ACHN (cell line): ENCODE data around the gene PMEPA1.
A peak's percentile ranks its signal among the peaks of the same experiment; 100 is the strongest.

ENCODE experiments used
- DNase-seq: peaks from one replicate; pipeline ENCODE4 v3.0.0-alpha.2; 2015
- in situ Hi-C: cut with HindIII; loops from 2 replicates; pipeline ENCODE4 v1.10.0; 2017; ENCODE audit warnings: low sequenced_read_pairs, low pct_ligation_motif_present, low pct_unique_long_range_greater_than_20kb

Gene PMEPA1

DNA sequence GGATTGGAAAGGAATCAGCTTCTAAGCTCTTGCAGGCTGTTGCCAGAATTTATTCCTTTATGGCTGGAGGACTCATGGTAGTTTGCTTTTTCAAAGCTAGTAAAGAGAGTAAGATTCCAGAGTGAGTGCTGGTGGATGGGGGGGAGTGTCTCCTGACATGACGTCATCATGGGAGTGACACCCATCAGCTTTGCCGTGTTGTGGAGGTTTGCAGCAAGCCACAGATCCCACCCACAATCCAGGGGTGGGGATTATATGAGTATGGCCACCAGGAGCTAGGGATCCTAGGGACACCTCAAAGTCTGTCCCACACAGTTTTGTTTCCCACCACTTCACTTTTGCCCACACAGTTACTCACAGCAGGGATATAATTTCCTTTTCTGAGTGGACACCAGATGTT is 28.7 kb upstream of the PMEPA1 start:
- no peak for DNase-seq
- in situ Hi-C loops: no loop called here

DNA sequence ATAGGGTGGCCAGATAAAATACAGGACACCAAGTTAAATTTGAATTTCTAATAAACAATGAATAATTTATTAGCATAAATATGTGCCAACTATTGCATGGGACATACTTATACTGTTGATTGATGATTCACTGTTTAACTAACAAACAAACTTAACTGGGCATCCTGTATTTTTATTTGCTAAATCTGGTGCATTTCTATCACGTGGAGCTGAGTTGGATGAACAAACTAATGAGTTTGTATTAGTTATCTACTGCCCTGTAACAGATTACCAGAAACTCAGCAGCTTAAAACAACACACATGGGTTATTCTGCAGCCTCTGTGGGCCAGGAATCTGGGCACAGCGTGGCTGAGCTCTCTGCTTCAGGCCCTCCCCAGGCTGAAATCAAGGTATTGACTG is 28.2 kb upstream of the PMEPA1 start:
- DNase-seq: no peak
- in situ Hi-C loops: no loop called here

DNA sequence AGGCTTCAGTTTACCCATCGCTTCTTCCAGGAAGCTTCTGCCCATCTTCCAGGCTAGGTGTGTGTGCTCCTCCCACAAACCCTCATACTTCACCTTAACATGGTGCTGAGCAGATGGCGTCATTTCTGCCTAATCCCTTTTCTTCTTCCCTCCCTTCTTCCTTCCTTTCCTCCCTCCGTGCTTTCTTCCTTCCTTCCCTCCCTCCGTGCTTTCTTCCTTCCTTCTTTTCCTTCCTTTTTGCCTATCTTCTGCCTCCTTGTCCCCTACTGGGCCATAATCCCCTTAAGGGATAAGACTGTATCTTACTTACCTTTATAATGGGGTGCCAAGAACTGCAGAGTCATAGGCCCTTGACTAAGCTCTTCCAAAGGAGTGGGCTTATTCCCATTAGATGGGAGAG is 27.5 kb upstream of the PMEPA1 start:
- in situ Hi-C loops: no loop called here
- no peak for DNase-seq

DNA sequence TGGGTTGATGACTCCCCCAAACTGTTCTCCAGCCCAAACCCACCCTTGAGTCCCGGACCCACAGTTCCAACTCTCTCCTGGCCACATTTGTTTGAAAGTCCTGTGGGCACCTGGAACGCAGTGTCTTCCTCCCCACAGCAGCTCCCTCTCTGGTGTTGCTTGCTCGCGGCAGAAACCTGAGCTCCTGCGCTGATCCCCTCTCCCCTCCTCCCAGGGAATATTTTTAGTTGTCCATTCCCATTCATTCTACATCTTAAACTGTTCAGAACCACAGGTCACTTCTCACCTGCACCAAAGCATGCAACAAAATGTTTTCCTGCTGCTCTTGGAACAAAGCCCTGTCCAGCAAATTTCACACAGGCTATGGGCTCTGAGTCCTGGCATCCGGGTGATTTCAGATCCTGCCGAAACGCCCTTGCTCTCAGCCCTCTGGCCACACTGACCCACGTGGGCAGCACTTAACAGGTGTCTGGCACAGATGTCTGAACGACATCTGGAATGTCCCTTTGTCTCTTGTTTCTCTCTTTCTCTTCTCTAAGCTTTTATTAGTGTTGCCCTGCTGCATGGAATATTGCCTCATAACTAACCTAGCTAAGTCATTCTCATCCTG is 27.0 kb upstream of the PMEPA1 start:
- DNase-seq: no peak
- in situ Hi-C loops: no loop called here

DNA sequence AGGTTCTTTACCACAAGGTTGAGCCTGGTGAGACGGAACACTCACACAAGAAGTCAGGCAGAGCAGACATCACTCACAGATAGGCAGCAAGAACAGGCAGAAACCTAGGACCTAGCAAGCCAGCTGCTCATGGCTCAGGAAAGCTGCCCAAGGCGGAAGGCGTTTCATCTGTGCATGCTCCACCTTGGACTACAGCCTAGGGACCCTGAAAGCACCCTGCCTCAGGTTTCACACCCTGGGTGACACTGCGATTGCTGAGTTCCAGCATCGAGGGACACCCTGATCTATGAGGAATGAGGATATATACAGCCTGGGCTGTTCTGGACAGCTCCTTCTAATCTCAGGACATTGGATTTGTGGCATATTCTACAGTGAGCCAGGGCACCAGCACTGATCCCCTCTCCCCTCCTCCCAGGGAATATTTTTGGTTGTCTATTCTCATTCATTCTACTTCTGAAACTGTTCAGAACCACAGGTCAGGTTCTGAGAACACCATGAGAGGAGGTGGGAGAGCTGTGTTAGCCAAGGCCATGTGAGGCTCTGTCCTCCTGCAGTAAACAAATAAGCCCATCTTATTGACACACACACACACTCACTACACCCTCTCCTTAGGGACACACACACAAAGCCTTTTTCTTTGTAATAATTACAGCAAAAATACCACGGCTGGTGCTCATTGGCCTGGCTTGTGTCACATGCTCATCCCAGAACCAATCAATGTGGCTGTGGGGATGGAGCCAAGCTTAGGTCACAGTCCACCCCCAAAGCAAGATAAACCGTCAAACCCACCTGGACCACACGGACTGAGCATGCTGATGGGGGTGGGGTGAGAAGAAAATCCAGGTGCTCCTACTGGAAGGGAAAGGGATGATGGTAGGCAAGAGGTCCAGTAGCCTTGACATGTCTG is 26.3 kb upstream of the PMEPA1 start:
- in situ Hi-C loops: no loop called here
- DNase-seq: no peak

DNA sequence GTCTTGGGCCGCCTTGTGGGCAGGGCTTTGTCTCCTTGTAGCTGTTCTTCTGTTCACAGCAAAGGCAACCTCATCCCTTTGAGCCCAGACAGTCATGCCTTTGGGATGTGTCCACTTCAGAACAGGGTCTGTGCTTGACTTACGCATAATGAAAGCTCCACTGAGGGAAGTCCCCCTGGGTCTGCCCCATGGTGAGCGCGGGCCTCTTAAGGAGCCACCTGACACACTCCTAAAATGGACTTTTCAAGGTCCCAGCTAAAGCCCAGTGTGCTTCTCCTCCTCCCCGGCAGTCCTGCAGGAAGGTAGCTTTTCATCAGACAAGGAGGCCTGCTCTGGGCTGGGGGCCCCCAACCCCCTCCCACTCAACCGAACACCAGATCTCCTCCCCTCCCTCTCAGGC is 24.9 kb upstream of the PMEPA1 start:
- no peak for DNase-seq
- in situ Hi-C loops: no loop called here

DNA sequence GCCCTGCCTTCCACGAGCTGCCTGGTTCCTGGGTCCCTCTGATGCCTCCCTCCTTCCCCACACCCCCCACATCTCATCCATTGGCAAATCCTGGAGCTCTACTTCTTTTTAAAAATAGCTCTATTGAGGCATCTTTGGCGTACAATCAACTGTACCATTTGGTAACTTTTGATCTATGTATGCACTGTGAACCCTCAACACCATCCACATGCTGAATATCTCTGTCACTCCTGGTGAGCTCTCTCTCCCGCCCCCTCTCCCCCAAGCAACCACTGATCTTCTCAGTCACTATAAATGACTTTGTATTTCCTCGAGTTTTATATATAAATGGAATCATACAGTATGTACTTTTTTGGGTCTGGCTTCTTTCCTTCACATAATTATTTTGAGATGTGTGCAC is 22.4 kb upstream of the PMEPA1 start:
- DNase-seq: no peak
- in situ Hi-C loops: no loop called here

DNA sequence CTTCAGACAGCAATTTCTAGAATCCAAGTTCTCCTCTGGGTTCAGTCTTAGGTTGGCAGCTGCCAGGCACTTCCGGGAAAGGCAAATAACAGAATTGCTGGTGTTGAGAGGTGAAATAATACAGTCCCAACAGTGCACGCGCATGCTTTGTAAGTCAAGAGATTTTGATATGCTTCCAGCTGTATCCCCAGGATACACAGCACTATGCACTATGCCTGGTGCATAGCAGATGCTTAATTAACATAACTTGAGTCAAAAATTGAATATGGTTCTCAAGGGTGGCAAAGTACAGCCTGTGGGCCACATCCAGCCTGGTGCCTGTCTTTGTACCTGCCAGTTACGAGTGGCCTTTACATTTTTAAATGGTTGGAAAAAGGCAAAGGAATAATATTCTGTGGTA is 18.9 kb upstream of the PMEPA1 start:
- in situ Hi-C loops: no loop called here
- DNase-seq: no peak

DNA sequence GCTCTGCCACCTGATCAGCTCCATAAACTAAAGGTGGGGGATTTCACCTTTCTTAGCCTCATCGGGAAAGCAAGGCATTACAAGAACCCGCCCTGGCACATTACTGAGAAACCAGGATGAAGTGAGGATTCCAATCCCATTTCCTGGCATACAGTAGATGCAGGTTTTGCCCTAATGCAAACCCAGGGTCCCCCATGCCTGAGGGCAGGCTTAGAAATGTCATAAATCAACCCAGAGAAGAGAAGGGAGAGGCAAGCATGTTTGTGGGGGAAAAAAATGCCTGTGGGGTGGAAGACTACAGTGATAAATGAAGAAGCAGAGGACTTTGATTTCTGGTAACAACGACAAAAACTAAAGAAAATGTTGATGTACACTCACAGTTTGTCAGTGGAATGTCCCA is 18.0 kb upstream of the PMEPA1 start:
- in situ Hi-C loops: no loop called here
- DNase-seq: no peak

DNA sequence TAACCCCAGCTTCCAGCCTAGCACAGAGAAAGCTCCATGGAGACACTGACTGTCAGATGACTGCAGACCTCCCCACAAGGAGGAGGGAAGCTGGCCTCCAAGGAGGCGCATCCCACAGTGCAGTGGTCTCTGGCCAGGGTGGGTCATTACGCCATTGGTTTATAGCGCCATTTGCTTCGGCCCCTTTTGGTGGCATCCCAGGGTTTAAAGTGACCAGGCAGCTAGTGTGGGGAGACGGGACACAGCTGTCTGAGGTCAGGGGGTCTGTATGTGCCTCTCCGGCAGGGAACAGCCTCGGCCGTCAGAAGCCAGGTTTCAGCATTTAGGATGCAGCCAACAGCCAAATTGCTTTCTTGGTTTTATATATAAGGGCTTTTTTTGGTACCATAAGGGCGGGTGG is 15.8 kb upstream of the PMEPA1 start:
- in situ Hi-C loops: no loop called here
- no peak for DNase-seq

DNA sequence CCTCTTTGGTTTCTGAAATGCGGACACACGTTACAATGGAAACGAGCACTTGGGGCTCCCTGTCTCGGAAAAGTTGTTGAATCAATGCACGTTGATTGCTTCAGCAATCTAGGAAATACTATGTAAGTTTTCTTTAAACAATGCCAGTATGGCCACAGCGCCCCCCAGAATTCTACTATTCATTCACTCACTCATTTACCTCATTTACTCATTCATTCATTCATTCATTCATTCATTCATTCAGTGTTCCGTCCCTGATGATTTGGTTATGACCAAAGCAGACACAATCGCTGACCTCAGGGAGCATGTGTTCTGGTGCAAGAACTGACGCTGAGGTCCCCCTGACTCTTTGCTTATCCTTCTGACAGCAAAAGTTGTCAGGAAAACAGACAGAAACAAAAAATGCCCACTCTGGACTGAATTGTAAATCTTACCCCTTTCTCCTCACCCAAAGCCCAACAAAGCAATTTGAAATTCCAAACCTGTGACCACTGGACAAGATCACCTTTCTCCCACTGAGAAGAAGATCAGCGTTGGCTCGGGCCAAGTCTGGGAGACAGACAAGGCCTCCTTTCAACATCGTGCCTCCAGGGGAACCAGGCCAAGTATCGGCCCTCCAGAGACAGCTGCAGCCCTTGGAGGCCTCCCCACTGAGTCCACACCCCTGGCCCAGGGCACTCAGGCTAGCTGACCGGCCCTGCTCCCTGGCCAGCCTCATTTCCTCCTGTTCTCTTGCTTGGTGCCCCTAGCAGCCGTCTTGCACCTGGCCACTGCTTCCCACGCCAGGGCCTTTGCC is 15.0 kb upstream of the PMEPA1 start:
- in situ Hi-C loops: no loop called here
- DNase-seq: no peak

DNA sequence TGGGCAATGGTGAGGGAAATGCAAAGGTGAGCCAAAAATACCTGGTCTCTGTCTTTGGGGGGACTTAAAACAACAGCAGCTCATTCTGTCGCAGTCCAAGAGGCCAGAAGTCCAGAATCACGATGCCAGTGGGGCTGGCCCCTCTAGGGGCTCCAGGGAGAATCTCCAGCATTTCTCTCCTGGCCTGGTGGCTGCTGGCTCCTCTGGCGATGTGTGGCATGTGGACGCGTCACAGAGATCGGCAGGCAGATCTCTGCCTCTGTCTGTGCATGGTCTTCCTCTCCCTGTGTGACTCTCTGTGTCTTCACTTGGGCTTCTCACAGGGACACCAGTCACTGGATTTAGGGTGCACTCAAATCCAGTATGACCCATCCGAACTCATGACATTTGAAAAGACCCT is 14.0 kb upstream of the PMEPA1 start:
- no peak for DNase-seq
- in situ Hi-C loops: no loop called here

DNA sequence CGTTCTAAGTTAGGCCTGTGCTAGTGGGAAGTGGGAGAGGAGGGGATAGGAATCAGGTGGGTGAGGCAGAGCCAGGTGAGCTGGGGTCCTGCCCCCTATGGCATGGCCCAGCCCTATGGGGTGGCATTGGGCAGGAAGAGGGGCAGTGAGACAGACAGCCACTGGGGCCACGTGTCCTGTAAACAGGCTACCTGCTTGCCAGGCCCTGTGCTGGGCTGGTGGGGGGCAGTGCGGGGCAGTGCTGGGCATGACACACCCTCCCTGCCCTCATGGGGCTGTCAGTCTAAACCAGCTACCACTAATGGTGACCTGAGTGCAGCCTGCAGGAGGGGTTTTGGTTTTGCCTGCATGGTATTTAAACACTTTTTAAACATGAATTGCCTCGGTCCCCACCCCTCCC is 10.1 kb upstream of the PMEPA1 start:
- in situ Hi-C loops: no loop called here
- DNase-seq: no peak

DNA sequence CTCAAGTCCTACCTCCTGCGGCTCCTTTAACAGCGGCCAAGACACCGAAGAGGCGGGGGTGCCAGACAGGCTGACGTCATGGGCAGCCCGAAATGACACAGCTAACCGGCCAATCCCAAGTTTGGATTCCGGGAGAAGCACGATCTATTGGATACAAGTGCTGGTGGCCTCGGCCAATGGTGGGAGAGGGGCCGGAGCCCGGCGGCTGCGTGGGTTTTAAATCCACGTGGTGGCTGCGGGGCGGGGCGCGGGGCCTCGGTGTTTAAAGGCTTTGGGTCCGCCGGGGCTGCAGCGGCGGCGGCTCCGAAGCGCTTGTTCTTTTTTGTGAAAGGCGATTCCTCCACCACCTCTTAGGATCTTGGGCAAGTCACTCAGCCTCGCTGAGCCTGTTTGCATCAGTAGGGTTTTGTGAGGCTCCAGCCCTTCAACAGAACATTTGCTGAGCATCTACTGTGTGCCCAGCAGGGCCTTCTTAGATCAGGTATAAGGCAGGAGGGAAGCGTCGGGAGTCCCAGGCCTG is 8.7 kb upstream of the PMEPA1 start:
- in situ Hi-C loops: no loop called here

DNA sequence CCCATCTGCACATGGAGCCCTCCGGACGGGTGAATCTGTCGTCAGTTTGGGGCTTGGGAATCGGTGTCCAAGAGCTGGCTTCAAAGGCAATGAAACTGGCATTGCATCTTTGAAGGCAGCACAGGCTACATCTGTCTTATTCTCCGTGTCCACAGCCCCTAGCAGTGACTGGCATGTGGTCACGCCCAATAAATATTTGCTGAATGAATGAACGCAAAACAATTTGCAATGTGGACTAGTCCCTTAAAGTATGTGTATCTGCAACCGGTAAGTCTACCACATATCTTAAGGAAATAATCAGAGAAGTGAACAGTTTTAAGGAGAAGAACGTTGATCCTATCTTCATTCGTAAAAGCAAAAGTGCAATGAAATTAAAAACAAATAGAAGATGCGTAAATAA is 8.0 kb upstream of the PMEPA1 start:
- DNase-seq: peak; percentile 53
- in situ Hi-C loops: no loop called here

More for the DNA sequence above, 8.7 kb upstream of the PMEPA1 start:
- peak; percentile 96 for DNase-seq

DNA sequence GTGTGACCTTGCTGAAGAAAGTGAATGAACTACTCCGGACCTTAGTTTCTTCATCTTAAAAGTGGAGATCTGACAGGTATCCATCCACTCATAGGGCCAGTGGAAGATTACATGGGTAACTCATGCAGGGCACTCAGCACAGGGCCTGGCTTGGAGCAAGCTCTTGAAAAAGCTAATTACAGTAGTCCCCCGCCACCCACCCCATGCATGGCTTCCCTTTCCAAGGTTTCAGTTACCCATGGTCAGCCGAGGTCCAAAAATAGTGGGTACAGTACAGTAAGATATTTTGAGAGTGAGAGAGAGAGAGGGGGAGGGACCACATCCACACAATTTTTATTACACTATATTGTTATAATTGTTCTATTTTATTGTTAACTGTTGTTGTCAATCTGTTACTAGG is 7.1 kb upstream of the PMEPA1 start:
- no peak for DNase-seq
- in situ Hi-C loops: no loop called here

DNA sequence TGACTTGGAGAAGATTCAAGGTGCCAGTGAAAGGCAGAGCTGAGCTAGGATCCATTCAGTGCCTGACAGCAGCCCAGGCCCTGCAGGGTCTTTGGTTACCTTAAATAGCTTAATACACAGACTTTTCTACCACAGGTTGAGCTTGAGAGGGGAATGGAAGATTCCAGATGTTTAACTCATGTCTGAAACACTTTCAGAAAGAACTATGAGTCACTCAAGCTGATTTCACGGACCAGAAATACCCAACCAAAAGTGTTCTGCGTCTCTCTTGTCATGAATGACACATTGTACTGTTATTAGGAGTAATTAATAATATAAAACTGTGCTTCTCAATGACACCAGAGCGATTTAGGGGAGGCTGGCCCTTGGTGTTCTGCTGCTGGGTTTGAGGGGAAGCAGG is 6.4 kb upstream of the PMEPA1 start:
- DNase-seq: no peak
- in situ Hi-C loops: no loop called here

DNA sequence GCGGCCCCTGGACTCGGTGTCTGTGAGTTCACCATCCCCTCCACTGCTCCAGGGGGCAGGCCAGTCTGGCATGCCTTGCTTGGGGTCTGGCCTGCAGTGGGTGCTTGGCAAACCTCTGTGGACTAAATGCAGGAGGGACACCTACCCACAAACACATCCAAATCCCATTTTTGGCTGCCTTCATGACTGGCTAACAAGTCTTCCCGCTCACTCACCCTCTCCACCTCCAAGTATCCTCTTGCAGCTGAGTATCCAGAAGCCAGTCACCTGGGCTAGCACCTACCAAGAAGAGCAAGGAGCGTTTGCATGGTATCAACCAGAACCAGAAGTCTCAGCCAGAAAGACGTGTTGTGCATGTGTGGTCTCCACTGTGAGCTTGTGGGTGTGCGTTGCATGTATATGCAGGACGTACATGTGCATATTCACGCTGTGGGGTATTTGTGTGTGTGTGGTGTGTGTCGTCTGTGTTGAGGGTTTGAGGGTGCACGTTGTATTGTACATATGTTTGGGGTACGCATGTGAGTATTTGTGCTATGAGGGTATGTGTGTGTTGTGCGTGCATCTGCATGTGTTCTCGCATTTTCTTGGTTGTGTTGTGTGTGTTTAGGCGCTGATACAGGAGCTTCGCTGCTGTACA is 5.6 kb upstream of the PMEPA1 start:
- in situ Hi-C loops: no loop called here
- no peak for DNase-seq
